Left lung (tissue), 10 donors: Measurements from ENCODE around the gene MAK. TPM values are rescaled to one million over a fixed set of nuclear protein-coding genes. Genes with fewer than 3 reads are reported as not detected.

ENCODE experiments used
- ATAC-seq: fragments of 200-7000 bp; cut with Tn5 transposase; one replicate; pipeline ENCODE4 v1.9.1; 2020; ENCODE audit warnings: moderate library complexity
- DNase-seq, 4 donors: peaks; one replicate each; pipeline ENCODE4 v3.0.0-alpha.2; 2013 to 2020
- H3K27ac ChIP-seq, 2 donors: fragments of 200-600 bp; sonication (generic) in 1 of 2; one replicate each; pipeline versions ENCODE4 v1.5.0 to v1.8.0; 2020 to 2021
- H3K27me3 ChIP-seq, 2 donors: fragments of 200-600 bp; sonication (generic) in 1 of 2; one replicate each; pipeline versions ENCODE4 v1.5.0 to v1.8.0; 2020 to 2021
- H3K36me3 ChIP-seq, 2 donors: fragments of 200-600 bp; sonication (generic) in 1 of 2; one replicate each; pipeline versions ENCODE4 v1.5.0 to v1.8.0; 2020 to 2021
- H3K4me1 ChIP-seq, 2 donors: fragments of 200-600 bp; one replicate each; pipeline ENCODE4 v1.8.0; 2021
- H3K4me3 ChIP-seq, 2 donors: fragments of 200-600 bp; sonication (generic) in 1 of 2; one replicate each; pipeline versions ENCODE4 v1.5.0 to v1.8.0; 2020 to 2021; ENCODE audit warnings: mild to moderate bottlenecking in 1 of 2
- H3K9me3 ChIP-seq, 2 donors: fragments of 200-600 bp; sonication (generic) in 1 of 2; one replicate each; pipeline versions ENCODE4 v1.5.0 to v1.8.0; 2020 to 2021
- intact Hi-C, 2 donors: fragments of 100-400 bp; cut with DNase I; formaldehyde crosslinking; loops; one replicate each; pipeline versions ENCODE4 v1.11.2 to v1.14.2; 2022
- polyA plus RNA-seq, 6 donors: library from polyadenylated mRNA; unstranded; fragments of 120-200 nt; gene quantifications; one replicate each; pipeline ENCODE4 v1.2.1, GENCODE V29; 2013; ENCODE audit not compliant: insufficient read length in 6 of 6
- total RNA-seq, 2 donors: library from RNA; stranded (reverse); fragmentation: NEBNext Ultra II Directional; extraction: Animal tissue kit (Norgen Biotek cat#: 25700); gene quantifications; one replicate each; pipeline ENCODE4 v1.2.1, GENCODE V29; 2021
- TF ChIP-seq, protein P1 (sequence below), 2 donors: fragments of 200-600 bp; sonication (generic) in 1 of 2; IDR thresholded peaks; one replicate each; pipeline versions ENCODE4 v1.5.0 to v1.8.0; 2021; ENCODE audit warnings: antibody characterized with exemption in 2 of 2
- donor health status: DM: no; HTN: yes; CAD: no.
- donor health status: DM: no; HTN: no; CAD: no.

The MAK gene
- total and polyA plus RNA-seq, 8 donors: 0.26 to 3.8 (median 2.7) TPM

DNA sequence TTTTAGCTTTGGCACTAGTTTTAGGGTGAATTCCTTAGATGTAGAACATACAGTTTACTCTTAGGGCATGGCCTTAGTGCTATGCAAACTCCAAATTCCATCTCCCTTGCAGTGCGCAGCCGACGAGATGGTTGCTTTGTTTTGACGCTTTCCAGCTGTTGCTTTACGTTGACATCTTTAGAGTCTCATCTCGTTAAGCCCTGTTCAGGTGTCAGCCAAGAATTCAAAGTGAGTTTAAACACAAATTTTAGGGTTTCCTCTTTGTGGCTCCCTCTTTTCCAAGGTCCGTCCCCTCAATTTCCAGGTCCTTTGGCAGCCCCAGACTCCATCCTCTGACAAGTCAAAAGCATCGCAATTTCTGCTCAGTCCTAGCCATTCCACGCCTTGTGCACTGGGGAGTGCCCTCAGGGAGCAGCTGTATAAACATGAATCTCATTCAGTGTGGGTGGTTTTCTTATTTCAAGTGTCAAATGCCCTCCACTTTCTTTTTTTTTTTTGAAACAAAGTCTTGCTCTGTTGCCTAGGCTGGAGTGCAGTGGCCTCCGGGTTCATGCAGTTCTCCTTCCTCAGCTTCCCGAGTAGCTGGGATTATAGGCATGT, 14.1 kb upstream of the MAK start:
- DNase-seq (no peak), ATAC-seq (no peak)
- Histone ChIP-seq H3K27me3 (no peaks in the 10 kb centered on the region), H3K4me3 (no peak overlapping the region), H3K27ac (no peak overlapping the region), H3K9me3 (peaks cover 0 to 11% of the 10 kb centered on the region in 2 donors), H3K36me3 (no peaks in the 10 kb centered on the region), H3K4me1 (no peaks in the 10 kb centered on the region)
- intact Hi-C loops: no loop called here
- TF ChIP-seq, protein P1, sequence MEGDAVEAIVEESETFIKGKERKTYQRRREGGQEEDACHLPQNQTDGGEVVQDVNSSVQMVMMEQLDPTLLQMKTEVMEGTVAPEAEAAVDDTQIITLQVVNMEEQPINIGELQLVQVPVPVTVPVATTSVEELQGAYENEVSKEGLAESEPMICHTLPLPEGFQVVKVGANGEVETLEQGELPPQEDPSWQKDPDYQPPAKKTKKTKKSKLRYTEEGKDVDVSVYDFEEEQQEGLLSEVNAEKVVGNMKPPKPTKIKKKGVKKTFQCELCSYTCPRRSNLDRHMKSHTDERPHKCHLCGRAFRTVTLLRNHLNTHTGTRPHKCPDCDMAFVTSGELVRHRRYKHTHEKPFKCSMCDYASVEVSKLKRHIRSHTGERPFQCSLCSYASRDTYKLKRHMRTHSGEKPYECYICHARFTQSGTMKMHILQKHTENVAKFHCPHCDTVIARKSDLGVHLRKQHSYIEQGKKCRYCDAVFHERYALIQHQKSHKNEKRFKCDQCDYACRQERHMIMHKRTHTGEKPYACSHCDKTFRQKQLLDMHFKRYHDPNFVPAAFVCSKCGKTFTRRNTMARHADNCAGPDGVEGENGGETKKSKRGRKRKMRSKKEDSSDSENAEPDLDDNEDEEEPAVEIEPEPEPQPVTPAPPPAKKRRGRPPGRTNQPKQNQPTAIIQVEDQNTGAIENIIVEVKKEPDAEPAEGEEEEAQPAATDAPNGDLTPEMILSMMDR (IDR thresholded peaks at IDR 0.05): no peak

DNA sequence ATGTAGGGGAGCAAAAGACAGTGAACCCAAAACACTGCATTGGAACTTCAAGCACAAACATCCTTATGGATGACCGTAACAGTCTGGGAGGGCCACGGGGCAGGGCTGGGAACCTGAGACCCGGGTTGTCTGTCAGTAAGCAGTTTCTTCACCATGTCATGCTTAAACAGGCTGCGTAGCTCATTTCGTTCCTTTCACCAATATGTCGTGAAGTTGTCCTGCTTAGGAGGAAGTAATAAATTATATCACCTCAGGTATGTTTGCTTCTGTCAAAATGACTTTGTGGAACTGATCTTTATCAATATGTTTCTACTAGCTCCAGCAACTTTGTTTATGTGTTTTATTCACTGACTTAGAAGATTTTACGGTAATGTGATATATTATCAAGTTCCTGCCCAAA, 12.4 kb upstream of the MAK start:
- Histone ChIP-seq H3K4me1 (no peaks in the 10 kb centered on the region), H3K27me3 (no peaks in the 10 kb centered on the region), H3K27ac (no peak overlapping the region), H3K36me3 (no peaks in the 10 kb centered on the region), H3K9me3 (peaks cover 0 to 11% of the 10 kb centered on the region in 2 donors), H3K4me3 (no peak overlapping the region)
- intact Hi-C loops: no loop called here
- TF ChIP-seq, protein P1 (IDR thresholded peaks at IDR 0.05): no peak
- ATAC-seq: no peak
- DNase-seq: no peak

DNA sequence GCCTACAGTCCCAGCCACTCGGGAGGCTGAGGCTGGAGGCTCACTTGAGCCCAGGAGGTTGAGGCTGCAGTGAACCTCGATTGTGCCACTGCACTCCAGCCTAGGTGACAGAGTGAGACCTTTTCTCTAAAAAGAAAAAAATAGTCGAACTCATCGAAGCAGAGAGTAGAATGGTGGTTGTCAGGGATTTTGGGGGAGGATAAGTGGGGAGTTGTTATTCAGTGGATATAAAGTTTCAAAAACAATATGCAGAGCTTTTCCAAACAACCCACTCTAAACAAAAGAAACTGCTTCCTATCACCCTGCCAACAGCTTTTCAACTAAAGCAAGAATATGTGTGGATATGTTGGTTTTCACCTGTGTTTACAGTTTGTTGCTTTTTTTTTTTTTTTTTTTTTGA, 11.6 kb upstream of the MAK start:
- DNase-seq (no peak), ATAC-seq (no peak)
- no peak overlapping the region for H3K4me3 ChIP-seq
- H3K4me1 ChIP-seq: no peaks in the 10 kb centered on the region
- H3K36me3 ChIP-seq: no peaks in the 10 kb centered on the region
- H3K9me3 ChIP-seq: peaks cover 0 to 11% of the 10 kb centered on the region in 2 donors
- H3K27ac ChIP-seq: no peak overlapping the region
- H3K27me3 ChIP-seq: no peaks in the 10 kb centered on the region
- intact Hi-C loops: no loop called here
- TF ChIP-seq, protein P1 (IDR thresholded peaks at IDR 0.05): no peak

DNA sequence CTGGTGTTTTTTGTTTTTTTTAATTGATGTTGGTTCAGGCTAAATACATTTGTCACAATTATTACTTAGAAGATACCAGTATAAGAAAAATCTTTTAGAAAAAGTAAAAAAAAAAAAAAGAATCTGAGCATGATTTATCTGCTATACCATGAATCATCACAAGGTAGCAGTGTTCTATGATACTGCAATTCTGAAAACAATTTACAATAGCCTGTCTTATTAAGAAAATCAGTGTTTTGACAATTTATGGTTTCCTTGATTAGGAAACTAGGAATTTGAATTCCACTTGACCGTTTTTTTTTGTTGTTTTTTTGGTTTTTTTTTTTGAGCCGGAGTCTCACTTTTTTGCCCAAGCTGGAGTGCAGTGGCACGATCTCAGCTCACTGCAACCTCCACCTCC, 9.3 kb upstream of the MAK start:
- intact Hi-C loops: no loop called here
- Histone ChIP-seq H3K4me3 (no peak overlapping the region), H3K27me3 (no peaks in the 10 kb centered on the region), H3K4me1 (no peaks in the 10 kb centered on the region), H3K27ac (no peak overlapping the region), H3K36me3 (no peaks in the 10 kb centered on the region), H3K9me3 (no peaks in the 10 kb centered on the region)
- DNase-seq: no peak
- TF ChIP-seq, protein P1 (IDR thresholded peaks at IDR 0.05): no peak
- no peak for ATAC-seq

DNA sequence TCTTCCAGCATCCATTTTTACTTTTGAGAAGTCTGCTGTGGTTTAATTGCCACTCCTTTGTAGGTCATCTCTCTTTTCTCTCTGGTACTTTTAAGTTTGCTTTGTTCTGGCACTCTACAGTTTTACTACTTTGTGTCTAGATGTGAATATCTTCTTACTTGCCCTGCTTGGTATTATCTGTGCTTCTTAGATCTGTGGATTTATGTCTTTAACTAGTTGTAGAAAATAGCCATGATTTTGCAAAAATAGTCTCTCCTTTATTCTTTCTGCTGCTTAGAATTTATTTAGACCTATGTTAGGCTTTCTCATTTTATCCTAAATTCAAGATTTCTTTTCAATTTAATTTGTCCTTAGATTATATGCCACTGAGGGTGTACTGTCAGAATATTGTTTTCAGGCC, 5.2 kb upstream of the MAK start:
- Histone ChIP-seq H3K27ac (no peak overlapping the region), H3K36me3 (no peaks in the 10 kb centered on the region), H3K27me3 (no peaks in the 10 kb centered on the region), H3K9me3 (no peaks in the 10 kb centered on the region), H3K4me3 (no peak overlapping the region), H3K4me1 (peaks cover 0 to 6% of the 10 kb centered on the region in 2 donors)
- TF ChIP-seq, protein P1 (IDR thresholded peaks at IDR 0.05): no peak
- ATAC-seq (no peak), DNase-seq (no peak)
- intact Hi-C loops: no loop called here
